Gastrocnemius medialis (tissue), 4 donors: Measurements from ENCODE around the gene SEC31B.

Experiments
- CTCF ChIP-seq, 5 experiments: fragments of 450-650 bp in 3 of 5; fragments of 200-600 bp in 2 of 5; sonication (generic) in 2 of 5; IDR thresholded peaks in 4 of 5; conservative IDR thresholded peaks in 1 of 5; 1 replicate in 4 of 5; 2 replicates in 1 of 5; pipeline ENCODE4 v1.5.1; 2016 to 2019; ENCODE audit warnings: antibody characterized with exemption in 5 of 5, mild to moderate bottlenecking in 3 of 5, moderate library complexity in 3 of 5
- POLR2A ChIP-seq, 2 donors: fragments of 450-650 bp; IDR thresholded peaks; one replicate each; pipeline ENCODE4 v1.6.1; 2017; ENCODE audit warnings: antibody characterized with exemption in 2 of 2, mild to moderate bottlenecking in 2 of 2, moderate library complexity in 2 of 2

GRCh38 chr10:100498059-100498458, 21.6 kb downstream of the SEC31B start:
- TF ChIP-seq POLR2A (IDR thresholded peaks at IDR 0.05) (no peak), CTCF (IDR thresholded peaks at IDR 0.05 in 4 of 5, conservative IDR thresholded peaks at IDR 0.05 in 1 of 5) (no peak)
